NCI-H2196 treated with DMSO at 0.1 percent for 48 hours (cell line): ENCODE results near the gene ZMIZ1.

Experiments
- DNase-seq: peaks from one replicate; lab custom pipeline; 2025; ENCODE audit not compliant: unreplicated experiment; lab: John Stamatoyannopoulos, UW

The ZMIZ1 gene

GRCh38 chr10:79115302-79115701, 46.5 kb downstream of the ZMIZ1 start:
- DNase-seq, result no peak

GRCh38 chr10:79116368-79116767, 47.6 kb downstream of the ZMIZ1 start:
- DNase-seq, result no peak

GRCh38 chr10:79116801-79117723, 48.3 kb downstream of the ZMIZ1 start:
- no peak for DNase-seq

- no peak for DNase-seq
Observed at GRCh38 chr10:79118286-79119202, 49.8 kb downstream of the ZMIZ1 start.

GRCh38 chr10:79119306-79119705, 50.5 kb downstream of the ZMIZ1 start:
- DNase-seq, result no peak

GRCh38 chr10:79123547-79123963, 54.8 kb downstream of the ZMIZ1 start:
- no peak for DNase-seq

- no peak for DNase-seq
Observed at GRCh38 chr10:79124066-79124465, 55.3 kb downstream of the ZMIZ1 start.

GRCh38 chr10:79125092-79125491, 56.3 kb downstream of the ZMIZ1 start:
- DNase-seq, result no peak

- DNase-seq, result no peak
Observed at GRCh38 chr10:79126351-79127080, 57.8 kb downstream of the ZMIZ1 start.

GRCh38 chr10:79127151-79127961, 58.6 kb downstream of the ZMIZ1 start:
- peak; percentile 40 for DNase-seq

GRCh38 chr10:79128241-79128922, 59.6 kb downstream of the ZMIZ1 start:
- no peak for DNase-seq

- no peak for DNase-seq
Observed at GRCh38 chr10:79128923-79129305, 60.1 kb downstream of the ZMIZ1 start.

- DNase-seq, result no peak
Observed at GRCh38 chr10:79129361-79129997, 60.7 kb downstream of the ZMIZ1 start.

GRCh38 chr10:79130255-79130654, 61.5 kb downstream of the ZMIZ1 start:
- DNase-seq, result no peak

- no peak for DNase-seq
Observed at GRCh38 chr10:79130846-79131245, 62.1 kb downstream of the ZMIZ1 start.

- no peak for DNase-seq
Observed at GRCh38 chr10:79131836-79132631, 63.3 kb downstream of the ZMIZ1 start.

- no peak for DNase-seq
Observed at GRCh38 chr10:79132681-79133381, 64.1 kb downstream of the ZMIZ1 start.

GRCh38 chr10:79133416-79133815, 64.7 kb downstream of the ZMIZ1 start:
- DNase-seq, result no peak
